SK-N-SH (cell line): ENCODE results near the gene EPOP.

ENCODE experiments used
- CTCF ChIP-seq: fragments of 200-600 bp; sonication (generic); IDR thresholded peaks from 2 replicates; pipeline ENCODE4 v1.6.1; 2017; ENCODE audit warnings: antibody characterized with exemption, mild to moderate bottlenecking, moderate library complexity
- ELF1 ChIP-seq: IDR thresholded peaks from 2 replicates; pipeline ENCODE4 v1.4.0; 2012
- EP300 ChIP-seq, 2 experiments: IDR thresholded peaks; 2 replicates each; pipeline versions ENCODE4 v1.4.0 to v1.6.1; 2012; ENCODE audit warnings: borderline replicate concordance in 1 of 2, low read depth in 1 of 2, low read length in 1 of 2
- EZH2phosphoT487 ChIP-seq: fragments of 200-600 bp; sonication (generic); IDR thresholded peaks from 2 replicates; pipeline ENCODE4 v1.6.1; 2017; ENCODE audit warnings: low read depth, mixed run types, mild to moderate bottlenecking, antibody characterized with exemption, moderate library complexity, borderline replicate concordance
- FOXJ3 ChIP-seq: sonication (generic); formaldehyde crosslinking; IDR thresholded peaks from 2 replicates; pipeline ENCODE4 v1.5.1; 2020; ENCODE audit warnings: mild to moderate bottlenecking, missing genetic modification reagents
- GABPA ChIP-seq: IDR thresholded peaks from 2 replicates; pipeline ENCODE4 v1.4.0; 2012; ENCODE audit warnings: low read depth, mild to moderate bottlenecking
- POLR2AphosphoS5 ChIP-seq: IDR thresholded peaks from 2 replicates; pipeline ENCODE4 v1.6.1; 2012; ENCODE audit warnings: low read depth, low read length
- TAF1 ChIP-seq: IDR thresholded peaks from 2 replicates; pipeline ENCODE4 v1.6.1; 2012; ENCODE audit warnings: low read depth, mild to moderate bottlenecking, low read length, moderate library complexity, borderline replicate concordance
- TF ChIP-seq, protein P1 (sequence below): fragments of 150-350 bp; IDR thresholded peaks from 2 replicates; pipeline ENCODE4 v1.6.1; 2017; ENCODE audit warnings: antibody characterized with exemption, low read length, low read depth, borderline replicate concordance
- TF ChIP-seq, protein P2 (sequence below): IDR thresholded peaks from 2 replicates; pipeline ENCODE4 v1.4.0; 2012; ENCODE audit warnings: low read depth

- TF ChIP-seq EP300 (IDR thresholded peaks at IDR 0.05; ENCODE audit: borderline replicate concordance in 1 of 2, low read depth in 1 of 2, low read length in 1 of 2) (no peak), FOXJ3 (CRISPR knock-in tag) (no peak), CTCF (no peak), TAF1 (no peak), POLR2AphosphoS5 (no peak), GABPA (no peak), ELF1 (no peak), EZH2phosphoT487 (no peak)
- TF ChIP-seq, protein P1, sequence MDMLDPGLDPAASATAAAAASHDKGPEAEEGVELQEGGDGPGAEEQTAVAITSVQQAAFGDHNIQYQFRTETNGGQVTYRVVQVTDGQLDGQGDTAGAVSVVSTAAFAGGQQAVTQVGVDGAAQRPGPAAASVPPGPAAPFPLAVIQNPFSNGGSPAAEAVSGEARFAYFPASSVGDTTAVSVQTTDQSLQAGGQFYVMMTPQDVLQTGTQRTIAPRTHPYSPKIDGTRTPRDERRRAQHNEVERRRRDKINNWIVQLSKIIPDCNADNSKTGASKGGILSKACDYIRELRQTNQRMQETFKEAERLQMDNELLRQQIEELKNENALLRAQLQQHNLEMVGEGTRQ: no peak
- TF ChIP-seq, protein P2, sequence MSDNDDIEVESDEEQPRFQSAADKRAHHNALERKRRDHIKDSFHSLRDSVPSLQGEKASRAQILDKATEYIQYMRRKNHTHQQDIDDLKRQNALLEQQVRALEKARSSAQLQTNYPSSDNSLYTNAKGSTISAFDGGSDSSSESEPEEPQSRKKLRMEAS: no peak
Measured at GRCh38 chr17:38658741-38659345, 15.9 kb downstream of the EPOP start.
